GM18907 (cell line): ENCODE measurements around the gene AKR1D1.
A peak's percentile ranks its signal among the peaks of the same experiment; 100 is the strongest.
"Not testable (repeated sequence)": the region's sequence is repeated elsewhere in the genome, so short reads cannot be mapped to it uniquely, and the experiment has no call there.

Source experiments
- ATAC-seq: cut with Tn5 transposase; IDR thresholded peaks from one replicate; pipeline ENCODE4 v1.9.1; 2021; ENCODE audit warnings: mild to moderate bottlenecking, moderate library complexity; ENCODE audit not compliant: unreplicated experiment

Gene AKR1D1, protein sequence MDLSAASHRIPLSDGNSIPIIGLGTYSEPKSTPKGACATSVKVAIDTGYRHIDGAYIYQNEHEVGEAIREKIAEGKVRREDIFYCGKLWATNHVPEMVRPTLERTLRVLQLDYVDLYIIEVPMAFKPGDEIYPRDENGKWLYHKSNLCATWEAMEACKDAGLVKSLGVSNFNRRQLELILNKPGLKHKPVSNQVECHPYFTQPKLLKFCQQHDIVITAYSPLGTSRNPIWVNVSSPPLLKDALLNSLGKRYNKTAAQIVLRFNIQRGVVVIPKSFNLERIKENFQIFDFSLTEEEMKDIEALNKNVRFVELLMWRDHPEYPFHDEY

GRCh38 chr7:138076196-138076595, at the start of gene AKR1D1:
AKR1D1 (plus strand) TSS chr7:138076459; CDS start chr7:138076519, 60 bp downstream.
- ATAC-seq: no peak

DNA sequence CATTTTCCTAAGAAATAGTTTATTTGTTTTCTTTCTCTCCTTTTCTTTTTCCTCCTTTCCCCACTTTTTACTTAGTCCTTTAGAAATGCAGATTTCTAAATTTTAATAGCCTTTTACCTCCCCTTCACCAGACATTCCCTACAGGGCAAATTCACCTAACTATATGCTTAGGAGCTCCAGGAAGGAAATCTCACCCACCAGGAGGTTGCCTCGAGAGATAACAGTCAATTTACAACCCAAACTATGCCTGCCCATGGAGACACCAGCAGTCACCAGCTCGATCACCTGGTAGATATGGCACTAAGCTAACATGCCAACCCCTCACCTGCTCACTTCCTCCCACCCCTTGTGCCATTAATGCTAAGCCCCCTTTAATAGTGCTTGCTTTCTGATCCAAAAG, 49.2 kb upstream of the AKR1D1 start:
- ATAC-seq: no peak

- no peak for ATAC-seq
Measured at GRCh38 chr7:138029126-138029525, 47.1 kb upstream of the AKR1D1 start.

DNA sequence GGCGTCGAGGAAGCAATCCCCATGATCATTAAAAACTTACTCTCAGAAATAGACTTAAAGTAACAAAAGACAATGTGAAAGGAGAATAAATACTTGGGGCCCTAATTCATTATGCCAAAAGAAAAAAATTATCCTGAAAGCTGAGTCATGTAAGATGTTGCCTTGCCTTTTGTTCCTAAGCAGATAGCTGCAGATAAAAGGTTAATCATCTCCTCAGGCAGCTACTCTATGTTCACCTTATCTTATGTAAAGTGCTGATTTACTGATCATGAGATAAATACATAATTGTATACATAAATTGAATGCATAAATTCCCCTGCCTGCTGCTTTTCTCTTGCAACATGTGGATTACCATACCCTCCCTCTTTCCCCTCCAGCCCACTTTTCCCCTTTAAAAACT, 46.3 kb upstream of the AKR1D1 start:
- no peak for ATAC-seq

DNA sequence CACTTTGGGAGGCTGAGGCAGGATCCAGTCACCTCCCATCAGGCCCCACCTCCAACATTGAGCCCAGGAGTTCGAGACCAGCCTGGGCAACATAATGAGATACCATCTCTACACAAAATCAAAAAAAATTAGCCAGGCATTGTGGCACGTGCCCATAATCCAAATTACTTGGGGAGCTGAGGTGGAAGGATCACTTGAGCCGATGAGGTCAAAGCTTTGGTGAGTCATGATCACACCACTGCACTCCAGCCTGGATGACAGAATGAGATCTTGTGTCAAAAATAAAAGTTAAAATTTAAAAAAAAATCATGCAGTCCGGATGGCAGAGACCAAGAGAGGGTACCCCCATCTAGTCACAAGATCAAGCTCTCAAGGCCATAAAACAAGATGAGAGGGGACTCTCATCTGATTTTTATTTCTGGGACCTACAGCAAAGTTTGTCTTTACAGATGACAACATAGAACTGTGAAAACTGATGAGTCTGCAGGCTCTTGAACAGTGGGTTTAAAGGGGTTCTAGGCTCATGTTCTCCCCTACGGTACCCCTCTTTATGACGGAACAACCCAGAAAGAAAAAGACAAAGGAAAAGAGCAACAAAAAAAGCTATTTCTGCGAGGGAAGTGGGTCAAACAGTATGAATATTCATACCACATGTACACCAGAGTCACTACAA, 45.4 kb upstream of the AKR1D1 start:
- ATAC-seq: no peak

DNA sequence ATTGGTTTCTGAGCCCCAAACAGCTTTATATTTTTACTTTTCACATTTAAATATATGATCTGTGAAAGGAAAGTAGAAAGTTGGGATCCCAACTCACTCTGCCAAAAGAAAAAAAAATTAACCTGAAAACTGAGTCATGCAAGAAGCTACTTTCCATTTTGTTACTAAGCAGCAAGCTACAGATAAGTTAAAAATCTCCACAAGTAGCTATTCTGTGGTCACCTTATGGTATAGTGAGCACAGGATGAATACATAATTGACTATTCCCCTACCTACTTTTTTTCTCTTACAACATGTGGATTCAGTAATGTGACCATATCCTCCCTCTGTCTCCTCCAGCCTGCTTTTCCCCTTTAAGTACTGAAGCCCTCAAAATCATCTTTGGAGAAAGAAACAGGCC, 44.1 kb upstream of the AKR1D1 start:
- peak; percentile 72 for ATAC-seq

GRCh38 chr7:138032770-138033169, 43.5 kb upstream of the AKR1D1 start:
- ATAC-seq: no peak

DNA sequence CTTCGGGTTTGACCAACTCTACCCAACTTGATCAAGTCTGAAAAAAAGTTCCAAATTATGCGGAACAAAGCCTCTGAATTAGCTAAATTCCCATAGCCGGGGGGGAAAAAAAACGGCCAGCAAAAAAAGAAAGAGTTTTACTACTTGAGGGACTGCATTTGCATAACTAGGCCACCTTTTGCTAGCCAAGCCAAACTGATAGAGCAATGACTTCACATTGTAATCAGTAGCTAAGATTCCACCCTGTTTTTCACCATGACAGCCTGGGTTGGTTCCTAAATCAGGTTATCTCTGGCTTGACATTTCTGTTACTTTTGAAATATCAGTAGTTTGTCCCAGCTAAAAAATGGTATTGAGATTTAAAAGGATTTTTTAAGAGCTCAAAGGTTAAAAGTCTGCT, 43.0 kb upstream of the AKR1D1 start:
- no peak for ATAC-seq

GRCh38 chr7:138036135-138036534, 40.1 kb upstream of the AKR1D1 start:
- ATAC-seq: no peak

- ATAC-seq: not testable (repeated sequence)
Measured at GRCh38 chr7:138040063-138040462, 36.2 kb upstream of the AKR1D1 start.

DNA sequence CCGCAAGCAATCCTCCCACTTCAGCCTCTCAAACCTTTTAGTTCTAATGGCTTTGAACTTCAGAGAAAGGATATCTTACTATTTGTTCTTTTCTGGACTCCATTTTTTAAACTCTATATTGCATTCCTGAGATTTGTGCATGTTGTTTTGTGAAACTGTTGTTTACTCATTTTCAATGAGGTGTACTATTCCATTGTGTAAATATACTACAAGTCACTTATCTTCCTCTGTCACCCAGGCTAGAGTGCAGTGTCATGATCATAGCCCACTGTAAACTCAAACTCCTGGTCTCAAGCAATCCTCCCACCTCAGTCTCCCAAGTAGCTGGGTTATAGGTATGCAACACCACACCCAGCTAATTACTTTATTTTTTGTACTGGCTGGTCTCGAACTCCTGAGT, 31.4 kb upstream of the AKR1D1 start:
- no peak for ATAC-seq

DNA sequence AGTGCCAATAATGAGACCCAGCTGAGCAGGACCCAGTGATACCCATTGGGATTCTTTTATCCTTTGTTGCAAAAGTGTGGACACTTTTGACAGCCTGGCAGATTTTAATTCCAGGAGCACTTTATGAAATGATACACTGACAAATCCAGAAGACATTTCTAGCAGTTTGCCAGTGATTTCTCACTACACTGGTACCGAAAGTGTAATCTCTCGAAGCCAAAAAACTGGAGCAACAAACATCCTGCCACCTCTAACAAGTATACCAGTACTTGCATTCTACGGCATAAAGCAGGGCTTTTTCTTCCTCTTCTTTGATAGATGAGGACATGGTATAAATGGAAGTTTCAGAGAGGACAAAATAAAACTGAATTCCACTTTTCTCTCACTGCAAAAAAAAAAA, 28.4 kb upstream of the AKR1D1 start:
- ATAC-seq: no peak

- ATAC-seq: no peak
Measured at GRCh38 chr7:138049505-138050116, 26.6 kb upstream of the AKR1D1 start.

- not testable (repeated sequence) for ATAC-seq
Measured at GRCh38 chr7:138051712-138052247, 24.5 kb upstream of the AKR1D1 start.

- ATAC-seq: no peak
Measured at GRCh38 chr7:138052696-138053095, 23.6 kb upstream of the AKR1D1 start.

GRCh38 chr7:138055698-138056097, 20.6 kb upstream of the AKR1D1 start:
- ATAC-seq: not testable (repeated sequence)

- ATAC-seq: no peak
Measured at GRCh38 chr7:138063400-138063799, 12.9 kb upstream of the AKR1D1 start.

DNA sequence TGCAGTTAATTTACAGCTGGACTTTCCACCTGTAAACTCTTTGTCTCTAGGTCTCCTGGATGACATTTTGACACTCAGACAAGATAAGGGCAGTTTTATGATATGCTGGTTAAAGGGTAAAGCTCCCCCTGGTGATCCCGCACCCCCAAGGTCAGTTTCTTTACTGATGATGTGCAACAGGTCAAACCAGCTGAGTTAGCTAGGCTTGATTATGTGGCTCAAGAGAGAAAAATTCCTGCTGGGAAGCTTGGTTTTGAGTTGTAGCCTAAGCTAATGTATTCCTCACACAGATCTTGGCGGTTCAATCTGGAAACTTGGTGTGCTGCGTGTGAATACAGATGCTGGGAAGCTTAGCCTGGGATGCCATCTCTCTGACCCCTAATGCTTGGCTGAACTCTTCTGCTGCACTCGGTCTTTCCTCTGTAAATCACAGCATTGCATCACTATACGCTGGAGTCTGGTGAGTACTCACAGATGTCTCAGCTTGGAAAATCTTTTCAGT, 11.4 kb upstream of the AKR1D1 start:
- no peak for ATAC-seq

DNA sequence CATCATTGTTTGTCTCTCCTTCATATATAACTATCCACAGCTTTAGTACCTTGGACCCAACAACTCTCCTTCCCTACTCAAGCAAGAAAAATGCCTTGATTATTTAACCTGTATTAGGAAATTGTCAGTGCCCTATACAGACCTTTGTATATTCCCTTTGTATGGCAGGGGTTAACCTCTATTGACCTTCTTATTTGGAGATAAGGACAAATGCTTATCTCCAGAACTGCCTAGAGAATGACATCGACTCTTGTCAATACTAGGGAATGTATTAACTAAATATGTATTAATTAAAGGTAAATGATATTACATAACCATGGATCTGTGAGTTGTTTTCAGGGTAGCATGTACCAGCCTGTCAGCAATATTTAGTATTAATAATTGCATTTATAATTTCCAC, 10.4 kb upstream of the AKR1D1 start:
- no peak for ATAC-seq

DNA sequence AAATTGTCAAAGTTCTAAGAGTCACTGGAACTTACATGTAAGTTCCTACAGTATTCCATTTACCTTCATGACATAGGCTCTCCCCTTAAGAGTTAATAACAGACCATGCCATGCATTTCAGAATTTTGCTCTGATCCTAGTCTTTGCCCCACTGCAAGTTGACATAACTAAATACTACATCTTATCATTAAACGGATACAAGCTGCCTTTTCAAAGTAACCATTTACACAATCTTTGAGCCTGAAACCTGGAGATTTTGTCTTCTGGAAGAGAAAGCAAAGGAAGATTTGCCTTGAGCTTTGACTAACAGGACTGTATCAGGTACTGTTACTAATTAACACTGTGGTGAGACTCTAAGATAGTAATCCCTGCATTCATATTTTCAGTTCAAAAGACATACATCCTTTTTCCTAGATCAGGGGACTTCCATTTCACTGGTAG, 9.3 kb upstream of the AKR1D1 start:
- peak; percentile 91 for ATAC-seq

DNA sequence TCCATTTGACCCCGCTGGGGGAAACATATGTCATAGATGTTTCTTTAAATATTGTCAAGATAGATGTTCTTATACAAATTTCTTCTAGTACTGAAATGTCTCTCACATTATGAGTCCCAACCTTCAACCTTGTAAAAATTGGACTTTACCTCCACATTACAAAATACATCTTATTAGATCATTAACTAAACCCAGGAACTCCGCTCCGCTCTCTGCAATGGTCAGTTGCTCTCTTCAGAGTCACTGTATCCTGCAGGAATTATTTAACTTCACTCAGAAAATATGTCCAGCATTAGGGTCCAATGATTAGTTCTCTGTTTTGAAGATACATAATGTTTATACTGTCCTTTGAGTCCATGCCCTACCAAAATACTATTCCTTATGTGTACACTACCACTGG, 8.5 kb upstream of the AKR1D1 start:
- no peak for ATAC-seq

- no peak for ATAC-seq
Measured at GRCh38 chr7:138070908-138071307, 5.4 kb upstream of the AKR1D1 start.
